HG03460 (cell line): Measurements from ENCODE around the gene MINDY1.

Experiments
- ATAC-seq: cut with Tn5 transposase; IDR thresholded peaks from one replicate; pipeline ENCODE4 v1.9.1; 2021; ENCODE audit not compliant: unreplicated experiment

The MINDY1 gene

DNA sequence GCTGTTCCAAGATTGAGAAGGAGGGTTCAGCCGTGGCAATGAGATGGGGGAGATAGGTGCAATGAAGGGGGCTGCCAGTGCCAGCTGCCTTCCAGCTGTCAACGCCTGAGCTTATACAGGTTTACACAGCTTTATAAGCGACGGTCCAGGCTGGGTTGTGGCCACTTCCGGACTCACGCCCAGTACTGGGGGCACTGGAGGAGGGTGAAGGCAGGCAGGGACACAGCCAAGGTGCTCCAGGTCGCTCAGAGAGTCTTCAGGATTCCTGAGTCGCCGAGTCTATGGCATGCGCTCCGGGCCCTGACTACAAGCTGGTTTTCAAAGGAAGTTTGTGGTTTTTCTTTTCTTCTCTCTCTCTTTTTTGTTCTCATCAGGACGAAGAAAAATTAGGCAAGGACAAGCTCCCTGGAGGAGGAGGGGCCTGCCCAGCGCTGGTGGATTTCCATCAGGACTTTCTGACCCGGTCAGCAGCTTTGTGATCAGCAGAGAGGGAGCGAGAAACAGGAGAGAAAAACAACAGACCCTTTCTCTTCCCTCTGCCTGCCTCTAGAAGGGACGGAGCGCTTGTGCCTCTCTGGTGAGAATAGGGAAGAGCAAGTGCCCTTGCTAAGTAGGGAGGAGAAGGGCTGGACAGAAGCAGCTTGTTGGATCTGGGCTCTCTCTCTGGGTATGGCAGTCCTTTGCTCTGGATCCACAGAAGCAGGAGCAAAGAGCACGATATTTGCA, at the start of gene MINDY1:
TSS of gene MINDY1 (minus strand) at position 576 of the 726 bp plus-strand sequence. CDS start 4,285 bp downstream, outside the sequence.
- ATAC-seq: no peak

DNA sequence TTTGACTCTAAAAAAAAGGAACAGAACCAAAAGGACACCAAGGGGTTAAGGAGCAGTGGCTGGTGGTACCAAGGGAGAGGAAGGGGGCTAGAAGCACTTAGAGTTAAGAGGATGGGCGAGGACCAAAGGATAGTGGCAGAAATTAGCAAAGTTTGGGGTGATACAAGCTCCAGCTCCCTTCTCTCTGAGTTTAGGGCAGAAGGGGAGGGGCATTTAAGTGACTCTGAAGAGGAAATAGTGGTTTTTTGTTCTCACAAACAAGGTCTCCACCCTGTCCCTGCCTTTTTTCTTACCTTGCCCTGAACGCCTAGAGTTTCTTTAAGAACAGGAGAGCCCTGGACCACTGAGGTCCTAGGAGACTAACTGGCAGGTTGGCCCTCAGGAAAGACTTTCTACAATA, 49.4 kb upstream of the MINDY1 start:
- ATAC-seq: no peak

DNA sequence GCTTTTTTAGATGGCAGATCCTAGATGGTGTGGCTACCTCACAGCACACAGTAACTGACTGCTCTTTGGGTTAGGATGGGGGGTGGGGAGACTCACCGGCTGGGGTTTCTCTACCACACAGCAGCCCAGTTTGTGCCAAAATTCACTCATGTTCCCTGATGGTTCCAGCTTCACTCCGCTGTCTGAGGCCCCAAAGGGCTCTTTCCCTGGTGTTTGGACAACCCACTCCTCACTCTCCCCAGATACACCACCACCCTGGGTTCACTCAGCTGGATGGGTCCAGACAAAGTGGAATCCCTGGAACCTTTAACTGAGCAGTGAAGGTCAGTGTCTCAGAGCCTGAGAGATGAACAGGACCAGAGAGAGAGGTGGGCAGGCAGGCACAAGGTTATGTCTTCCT, 48.9 kb upstream of the MINDY1 start:
- no peak for ATAC-seq

DNA sequence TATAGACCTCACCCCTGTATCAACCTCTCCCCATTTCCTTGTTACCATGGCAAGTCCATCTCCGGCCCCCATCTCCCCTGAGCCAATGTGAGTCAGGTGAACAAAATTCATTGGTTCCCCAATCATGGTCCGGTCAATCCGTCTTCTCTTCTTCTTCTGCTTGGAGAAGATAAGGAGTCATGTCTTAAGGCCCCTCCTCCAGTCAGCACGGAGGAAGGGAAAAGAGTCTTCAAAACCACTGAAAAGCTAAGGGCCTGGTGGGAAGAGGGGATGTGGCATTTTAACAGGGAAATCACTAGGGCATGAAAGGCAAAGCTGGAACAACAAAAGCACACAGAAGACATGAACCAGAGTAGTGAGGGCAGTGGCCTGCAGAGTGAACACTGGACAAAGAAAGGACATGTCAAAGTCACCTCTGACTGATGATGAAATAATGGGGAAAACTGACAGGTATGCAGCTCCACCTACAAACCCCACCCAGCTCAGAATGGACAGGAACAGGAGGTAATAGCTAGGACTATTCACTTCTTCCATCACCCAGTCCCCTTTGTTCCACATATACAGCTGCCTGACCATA, 48.4 kb upstream of the MINDY1 start:
- no peak for ATAC-seq

DNA sequence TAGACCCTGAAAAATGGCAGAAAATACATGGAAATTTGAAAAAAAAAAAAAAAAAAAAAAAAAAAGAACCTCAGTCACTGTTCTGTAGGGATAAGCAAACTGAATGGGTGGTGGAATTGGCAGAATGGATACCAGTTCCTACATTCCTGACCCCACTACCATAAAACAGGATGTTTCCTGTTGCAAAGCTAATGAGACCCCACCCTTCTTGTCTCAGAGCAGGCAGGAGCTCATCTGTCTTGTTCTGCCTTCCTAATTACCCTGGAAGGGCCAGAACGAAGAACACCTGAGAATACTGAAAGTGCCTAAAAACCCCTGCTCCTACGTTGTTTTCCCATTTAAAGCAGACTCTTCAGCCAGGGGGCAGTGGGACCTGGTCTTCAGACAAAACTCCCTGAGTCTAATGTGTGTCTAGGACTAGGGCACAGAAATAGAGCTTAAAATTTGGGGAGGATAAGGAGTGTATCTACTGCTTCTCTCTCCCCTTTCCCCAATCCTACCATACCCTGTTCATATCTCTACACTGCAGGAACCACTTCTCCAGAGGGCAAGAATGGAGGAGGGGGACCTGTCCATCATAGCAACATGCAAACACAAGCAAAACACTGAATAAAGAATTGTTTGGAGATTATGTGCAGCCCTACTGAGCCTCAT, 44.8 kb upstream of the MINDY1 start:
- ATAC-seq: no peak

DNA sequence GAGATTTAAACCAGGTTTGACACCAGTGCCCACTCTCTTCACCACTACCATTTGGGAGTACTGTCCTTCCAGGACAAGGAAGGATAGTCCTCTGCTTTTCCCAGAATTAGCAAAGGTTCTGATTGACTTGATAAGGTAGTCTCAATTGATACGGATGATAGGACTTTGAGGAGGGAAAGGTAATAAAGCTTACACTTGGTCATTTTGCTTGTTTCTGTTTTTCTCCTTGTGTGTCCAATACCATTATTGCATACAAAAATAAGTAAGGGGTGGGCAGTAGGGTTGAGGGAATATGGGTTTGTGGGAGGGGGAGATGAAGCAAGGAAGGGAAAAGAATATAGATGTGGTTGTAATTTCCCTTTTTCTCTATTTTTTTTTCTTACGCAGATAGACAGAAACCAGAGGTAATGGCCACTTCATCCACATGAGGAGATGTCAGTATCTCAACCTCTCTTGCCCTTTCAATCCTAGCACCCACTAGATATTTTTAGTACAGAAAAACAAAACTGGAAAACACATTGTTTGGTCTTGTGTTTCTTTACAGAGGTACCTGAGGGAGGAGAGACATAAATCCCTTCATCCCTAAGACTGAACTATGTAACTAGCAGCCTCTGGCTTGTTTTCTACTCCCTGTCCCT, 43.5 kb upstream of the MINDY1 start:
- no peak for ATAC-seq

DNA sequence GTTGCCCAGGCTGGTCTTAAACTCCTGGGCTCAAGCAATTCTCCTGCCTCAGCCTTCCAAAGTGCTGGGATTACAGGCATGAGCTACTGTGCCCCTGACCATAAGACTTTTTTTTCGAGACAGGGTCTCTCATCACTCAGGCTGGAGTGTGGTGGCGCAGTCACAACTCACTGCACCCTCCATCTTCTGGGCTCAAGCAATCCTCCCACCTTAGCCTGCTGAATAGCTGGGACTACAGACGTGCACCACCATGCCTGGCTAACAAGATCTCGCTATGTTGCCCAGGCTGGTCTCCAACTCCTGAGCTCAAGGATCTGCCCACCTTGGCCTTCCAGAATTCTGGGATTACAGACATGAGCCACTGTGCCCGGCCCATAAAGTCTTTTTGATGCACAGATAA, 42.8 kb upstream of the MINDY1 start:
- ATAC-seq: no peak

DNA sequence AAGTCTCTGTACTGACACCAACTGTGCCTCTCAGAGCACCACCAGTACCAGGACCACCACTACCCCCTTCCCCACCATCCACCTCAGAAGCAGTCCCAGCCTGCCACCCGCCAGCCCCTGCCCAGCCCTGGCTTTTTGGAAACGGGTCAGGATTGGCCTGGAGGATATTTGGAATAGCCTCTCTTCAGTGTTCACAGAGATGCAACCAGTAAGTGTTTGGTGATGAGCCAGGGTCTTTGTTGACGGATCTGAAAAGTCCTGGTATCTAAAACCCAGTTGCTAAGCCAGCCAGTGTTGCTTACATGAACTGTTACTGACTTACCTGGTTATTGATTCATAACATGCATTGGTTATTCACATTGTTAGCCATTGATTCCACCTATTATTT, 41.9 kb upstream of the MINDY1 start:
- no peak for ATAC-seq

- peak; percentile 49 for ATAC-seq
These were observed 41.4 kb upstream of the MINDY1 start for GRCh38 chr1:151047925-151048644.

DNA sequence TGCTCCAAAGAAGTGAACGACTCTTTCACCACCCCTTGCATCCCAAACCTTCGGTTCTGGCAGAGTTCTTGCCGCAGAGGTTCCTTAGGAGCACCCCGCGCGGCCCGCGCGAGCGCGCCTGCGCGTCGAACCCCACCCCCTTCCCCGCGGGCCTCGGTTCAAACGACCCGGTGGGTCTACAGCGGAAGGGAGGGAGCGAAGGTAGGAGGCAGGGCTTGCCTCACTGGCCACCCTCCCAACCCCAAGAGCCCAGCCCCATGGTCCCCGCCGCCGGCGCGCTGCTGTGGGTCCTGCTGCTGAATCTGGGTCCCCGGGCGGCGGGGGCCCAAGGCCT, 40.9 kb upstream of the MINDY1 start, which contains the start of gene C1orf56:
TSS of gene C1orf56 (plus strand) at position 161 of the 334 bp plus-strand sequence. CDS start at position 258, 97 bp downstream.
- peak; percentile 45 for ATAC-seq

DNA sequence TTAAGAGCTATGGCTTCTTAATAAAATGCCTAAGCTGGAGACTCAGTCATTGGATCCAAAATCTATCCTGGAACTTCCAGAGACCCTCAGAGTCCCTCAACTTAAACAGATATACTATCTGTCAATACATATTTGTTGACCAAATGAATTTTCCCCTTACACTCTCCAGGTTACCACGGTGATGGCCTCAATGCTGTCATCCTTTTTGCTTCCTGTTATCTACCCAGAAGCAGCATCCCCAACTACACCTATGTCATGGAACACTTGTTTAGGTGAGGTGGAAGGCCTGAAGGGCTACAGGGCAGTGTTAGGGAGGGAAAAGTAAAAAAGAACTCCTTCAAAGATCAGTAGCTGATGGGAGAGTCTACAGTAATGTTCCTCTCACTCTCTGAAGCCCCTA, 36.5 kb upstream of the MINDY1 start:
- ATAC-seq: no peak

GRCh38 chr1:151039521-151039920, 32.8 kb upstream of the MINDY1 start:
- no peak for ATAC-seq

DNA sequence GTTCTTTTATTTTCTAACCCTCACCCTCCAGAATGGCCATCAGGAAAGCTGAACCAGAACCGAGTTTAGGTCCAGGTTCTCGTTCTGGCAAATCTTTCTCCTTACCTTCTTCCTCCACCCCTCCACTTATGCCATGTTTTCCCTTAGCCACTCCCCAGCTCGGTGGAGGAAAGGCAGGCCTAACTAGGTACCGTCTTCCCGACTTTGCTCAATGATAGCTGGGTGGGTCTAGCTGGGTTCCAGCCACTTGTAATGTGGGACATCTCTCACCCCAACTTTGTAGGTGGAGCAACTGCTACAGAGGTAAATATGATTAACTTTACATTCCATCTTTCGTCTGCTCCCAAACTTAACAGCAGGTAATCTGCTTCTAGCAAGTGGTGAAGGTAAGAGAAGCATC, 30.3 kb upstream of the MINDY1 start:
- no peak for ATAC-seq

DNA sequence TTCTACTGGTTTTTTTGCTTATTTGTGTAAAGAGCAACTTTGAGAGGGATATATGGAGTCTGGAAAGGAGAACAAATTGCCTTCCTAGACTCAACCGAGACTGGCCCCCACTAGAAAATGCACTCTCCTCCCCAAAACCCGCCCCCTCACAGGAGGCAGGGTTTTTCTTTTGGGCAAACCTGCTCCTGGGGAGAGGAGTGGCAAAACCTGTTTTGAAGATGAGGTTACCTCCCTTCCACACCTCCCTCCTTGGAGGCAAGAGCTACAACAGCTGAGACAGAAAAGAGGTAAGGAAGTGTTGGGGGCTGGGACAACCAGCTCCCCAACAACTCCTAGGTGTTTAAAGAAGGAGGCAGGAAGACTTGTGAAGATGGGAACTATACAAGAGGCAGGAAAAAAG, 29.7 kb upstream of the MINDY1 start, which contains the start of gene BNIPL:
TSS of gene BNIPL (plus strand) at position 231 of the 400 bp plus-strand sequence. CDS start at position 371, 140 bp downstream.
- ATAC-seq: no peak

- no peak for ATAC-seq
These were observed 28.5 kb upstream of the MINDY1 start for GRCh38 chr1:151035167-151035566.

DNA sequence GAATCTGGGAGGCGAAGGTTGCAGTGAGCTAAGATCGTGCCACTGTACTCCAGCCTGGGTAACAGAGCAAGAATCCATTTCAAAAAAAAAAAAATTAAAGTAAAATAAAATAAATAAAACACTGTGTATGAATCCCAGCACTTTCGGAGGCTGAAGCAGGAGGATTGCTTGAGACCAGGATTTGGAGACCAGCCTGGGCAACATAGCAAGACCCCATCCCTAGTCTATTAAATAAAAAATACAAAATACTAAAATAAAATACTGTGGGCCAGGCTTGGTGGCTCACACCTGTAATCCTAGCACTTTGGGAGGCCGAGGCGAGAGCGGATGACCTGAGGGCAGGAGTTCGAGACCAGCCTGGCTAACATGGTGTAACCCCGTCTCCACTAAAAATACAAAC, 25.5 kb upstream of the MINDY1 start:
- no peak for ATAC-seq

GRCh38 chr1:151026460-151026859, 19.8 kb upstream of the MINDY1 start:
- no peak for ATAC-seq

- no peak for ATAC-seq
These were observed 17.9 kb upstream of the MINDY1 start for GRCh38 chr1:151024540-151025146.

- no peak for ATAC-seq
These were observed 6.8 kb upstream of the MINDY1 start for GRCh38 chr1:151013518-151013917.

- ATAC-seq: no peak
These were observed 6.2 kb upstream of the MINDY1 start for GRCh38 chr1:151012684-151013471.
